Skin epidermis (tissue), 12 donors: ENCODE results near the gene PDXP.
A peak's percentile ranks its signal among the peaks of the same experiment; 100 is the strongest.
"Not testable (repeated sequence)": the region's sequence is repeated elsewhere in the genome, so short reads cannot be mapped to it uniquely, and the experiment has no call there.

Source experiments
- H3K27ac ChIP-seq, 21 experiments: fragments of 200-600 bp; sonication (generic) in 11 of 21; one replicate each; pipeline ENCODE4 v1.5.0; 2020; ENCODE audit warnings: mild to moderate bottlenecking in 3 of 21, inconsistent platforms in 2 of 21, moderate library complexity in 2 of 21
- H3K4me3 ChIP-seq, 7 experiments: fragments of 200-600 bp; sonication (generic) in 2 of 7; one replicate each; pipeline ENCODE4 v1.5.0; 2020; ENCODE audit warnings: inconsistent platforms in 2 of 7, mild to moderate bottlenecking in 2 of 7, moderate library complexity in 1 of 7

The PDXP gene

DNA sequence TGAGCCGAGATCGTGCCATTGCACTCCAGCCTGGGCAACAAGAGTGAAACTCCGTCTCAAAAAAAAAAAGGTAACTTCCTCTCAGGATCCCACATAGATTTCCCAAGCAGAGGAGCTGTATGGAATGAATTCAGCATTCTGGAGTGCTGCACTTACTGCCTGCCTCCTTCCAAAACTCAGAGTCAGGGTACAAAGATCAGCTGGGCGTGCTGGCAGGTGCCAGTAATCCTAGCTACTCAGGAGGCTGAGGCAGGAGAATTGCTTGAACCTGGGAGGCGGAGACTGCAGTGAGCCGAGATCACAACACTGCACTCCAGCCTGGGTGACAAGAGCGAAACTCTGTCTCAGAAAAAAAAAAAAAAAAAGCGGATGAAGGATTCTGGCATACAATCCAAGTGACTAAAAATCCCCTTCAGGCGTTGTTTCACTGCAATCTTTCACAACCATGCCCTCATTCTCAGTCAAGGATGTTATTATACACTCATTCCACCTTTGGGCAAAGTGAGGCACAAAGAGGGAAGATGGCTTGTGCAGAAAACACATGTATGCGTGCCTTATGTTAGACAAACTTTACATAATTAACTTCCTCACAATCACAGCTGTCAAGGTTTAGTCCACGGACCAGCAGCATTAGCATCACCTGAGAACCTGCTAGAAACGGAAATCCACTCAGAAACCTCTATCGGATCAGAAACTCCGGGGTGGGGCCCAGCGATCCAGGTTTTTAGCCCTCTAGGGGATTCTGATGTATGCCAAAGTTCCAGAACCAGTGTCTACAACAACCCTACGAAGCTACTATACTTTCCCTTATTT lies 26.5 kb downstream of the PDXP start:
- Histone ChIP-seq H3K4me3 (no peak overlapping the region), H3K27ac (peak overlapping the region in 7 of 21 experiments; percentile 44 to 97 (median 90))

DNA sequence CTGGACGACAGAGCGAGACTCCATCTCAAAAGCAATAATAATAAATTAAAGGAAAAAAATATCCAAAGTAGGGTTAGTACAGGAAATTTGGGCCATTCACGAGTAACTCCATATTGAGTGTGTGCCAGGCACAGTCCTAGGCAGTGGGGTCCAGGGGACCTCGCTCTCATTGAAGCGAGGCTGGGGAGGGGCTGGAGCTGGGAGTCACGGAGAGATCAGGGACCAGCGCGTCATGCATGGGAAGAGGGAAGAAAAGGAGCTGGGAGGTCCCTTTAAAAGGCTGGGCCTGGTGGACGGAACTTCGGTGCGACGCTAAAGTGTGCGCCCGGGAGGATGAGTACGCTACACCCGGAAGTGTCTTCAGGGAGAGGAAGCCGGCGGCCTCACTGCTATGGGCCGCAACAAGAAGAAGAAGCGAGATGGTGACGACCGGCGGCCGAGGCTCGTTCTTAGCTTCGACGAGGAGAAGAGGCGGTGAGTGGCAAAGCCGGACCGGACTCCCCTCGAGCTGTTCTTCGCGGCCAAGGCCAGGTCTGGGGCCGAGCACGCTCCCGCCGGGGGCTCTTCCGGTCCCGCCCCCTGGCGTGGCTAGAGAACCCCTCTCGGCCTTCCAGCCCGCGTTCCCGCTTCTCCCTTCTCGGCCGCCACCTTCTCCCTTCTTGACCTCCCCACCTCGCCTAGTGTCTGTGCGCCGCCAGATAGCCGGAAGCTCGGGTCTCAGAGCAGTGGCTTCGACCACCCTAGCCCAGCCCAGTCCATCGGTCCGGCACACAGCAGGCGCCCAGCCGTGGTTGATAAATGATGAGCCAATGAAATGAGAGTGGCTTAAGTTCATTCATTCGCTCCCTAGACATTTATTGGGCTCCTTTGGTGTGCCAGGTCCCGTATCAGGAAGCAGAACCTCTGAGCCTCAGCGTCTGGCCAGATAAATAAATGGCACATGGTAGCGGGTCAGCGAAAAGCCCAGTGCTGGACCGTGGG lies 27.8 kb downstream of the PDXP start, which contains the start of gene NOL12:
TSS of gene NOL12 (plus strand) at position 342 of the 981 bp plus-strand sequence. CDS start at position 392, 50 bp downstream.
- peak within 1 kb of the TSS; percentile 66 to 98 (median 93) for H3K27ac ChIP-seq
- H3K4me3 ChIP-seq: peak within 1 kb of the TSS; percentile 56 to 93 (median 84)

DNA sequence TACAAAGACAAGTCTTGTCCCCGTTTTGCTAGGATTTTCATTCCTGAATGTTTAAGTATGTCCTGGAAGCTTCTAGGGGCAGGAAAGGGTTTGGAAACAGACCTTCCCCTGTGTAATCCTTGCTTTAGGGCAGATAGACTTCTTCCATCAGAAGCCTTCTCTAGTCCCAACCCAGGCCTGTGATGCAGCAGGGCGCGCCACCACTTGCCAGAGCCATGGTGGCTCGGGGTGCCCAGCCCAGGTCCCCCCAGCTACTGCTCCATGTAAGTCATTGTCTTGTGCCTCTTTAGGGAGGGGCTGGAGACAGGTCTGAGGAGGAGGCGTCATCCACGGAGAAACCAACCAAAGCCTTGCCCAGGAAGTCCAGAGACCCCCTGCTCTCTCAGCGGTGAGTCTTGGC lies 31.9 kb downstream of the PDXP start:
- Histone ChIP-seq H3K4me3 (no peak overlapping the region), H3K27ac (peak overlapping the region in 14 of 21 experiments; percentile 24 to 75 (median 62))

DNA sequence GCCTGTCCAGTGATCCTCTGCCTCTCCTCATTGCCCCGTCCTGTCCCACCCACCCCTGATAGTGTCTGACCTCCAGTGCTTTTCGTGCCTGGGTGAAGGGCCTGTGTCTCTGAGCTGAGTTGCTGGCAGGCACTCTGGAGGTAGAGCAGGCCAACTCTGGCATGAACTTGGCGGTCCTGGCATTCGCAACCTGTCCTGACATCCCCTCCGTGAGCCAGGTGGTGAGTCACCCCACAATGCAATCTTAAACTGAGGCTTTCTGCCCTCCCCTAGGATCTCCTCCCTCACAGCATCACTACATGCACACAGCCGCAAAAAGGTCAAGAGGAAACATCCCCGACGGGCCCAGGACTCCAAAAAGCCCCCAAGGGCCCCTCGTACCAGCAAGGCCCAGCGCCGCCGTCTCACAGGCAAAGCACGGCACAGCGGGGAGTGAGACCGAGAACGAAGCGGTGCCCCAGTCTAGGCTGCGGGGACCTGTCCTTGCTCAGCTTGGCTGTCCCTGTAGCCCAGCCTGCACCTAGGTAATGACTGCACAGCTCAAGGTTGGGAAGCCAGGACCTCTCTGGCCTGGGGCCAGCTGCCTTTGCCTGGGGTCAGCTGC lies 32.5 kb downstream of the PDXP start:
- Histone ChIP-seq H3K4me3 (no peak overlapping the region), H3K27ac (peak overlapping the region in 14 of 21 experiments; percentile 24 to 75 (median 62))

DNA sequence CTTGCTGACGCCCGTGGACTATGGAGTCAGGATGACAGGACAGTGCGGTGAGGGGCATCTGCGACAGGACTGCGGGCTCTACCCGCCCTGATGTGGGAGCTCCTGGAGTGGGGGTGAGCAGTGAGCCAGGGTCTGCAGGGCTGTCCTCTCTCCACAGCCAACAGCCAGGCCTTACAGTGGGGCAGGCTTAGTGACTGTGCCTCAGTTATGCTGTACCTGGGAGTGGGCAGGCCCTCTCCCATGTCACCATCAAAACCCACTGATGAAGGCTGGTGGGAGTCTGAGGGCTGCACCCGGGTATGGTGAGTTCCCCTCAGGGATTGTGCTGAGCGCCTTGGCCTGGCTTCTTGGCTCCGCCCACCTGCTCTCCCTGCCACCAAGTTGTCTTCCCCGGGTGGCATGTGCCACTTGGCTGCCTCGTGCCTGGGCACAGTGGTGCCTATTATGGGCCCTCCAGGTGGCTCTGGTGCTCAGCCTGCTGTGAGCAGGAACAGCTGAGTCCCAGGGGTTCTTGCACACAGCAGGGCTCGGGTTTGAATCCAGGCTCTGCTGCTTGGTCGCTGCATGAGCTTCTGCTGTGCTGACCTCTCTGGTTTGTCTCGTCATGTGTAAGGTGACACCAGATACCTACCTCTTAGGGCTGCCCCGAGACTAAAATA lies 34.2 kb downstream of the PDXP start:
- no peak overlapping the region for H3K4me3 ChIP-seq
- no peak overlapping the region for H3K27ac ChIP-seq

DNA sequence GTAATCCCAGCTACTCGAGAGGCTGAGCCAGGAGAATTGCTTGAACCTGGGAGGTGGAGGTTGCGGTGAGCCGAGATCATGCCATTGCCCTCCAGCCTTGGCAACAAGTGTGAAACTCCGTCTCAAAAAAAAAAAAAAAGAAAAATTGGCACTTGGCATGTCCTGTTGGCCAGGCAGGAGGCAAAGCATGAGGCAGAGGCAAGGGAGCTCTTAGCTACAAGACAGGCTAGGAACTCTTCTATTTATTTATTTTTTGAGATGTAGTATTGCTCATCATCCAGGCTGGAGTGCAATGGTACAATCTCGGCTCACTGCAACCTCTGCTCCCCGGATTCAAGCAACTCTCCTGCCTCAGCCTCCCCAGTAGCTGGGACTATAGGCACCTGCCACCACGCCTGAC lies 35.6 kb downstream of the PDXP start:
- not testable (repeated sequence) for H3K27ac ChIP-seq, H3K4me3 ChIP-seq

DNA sequence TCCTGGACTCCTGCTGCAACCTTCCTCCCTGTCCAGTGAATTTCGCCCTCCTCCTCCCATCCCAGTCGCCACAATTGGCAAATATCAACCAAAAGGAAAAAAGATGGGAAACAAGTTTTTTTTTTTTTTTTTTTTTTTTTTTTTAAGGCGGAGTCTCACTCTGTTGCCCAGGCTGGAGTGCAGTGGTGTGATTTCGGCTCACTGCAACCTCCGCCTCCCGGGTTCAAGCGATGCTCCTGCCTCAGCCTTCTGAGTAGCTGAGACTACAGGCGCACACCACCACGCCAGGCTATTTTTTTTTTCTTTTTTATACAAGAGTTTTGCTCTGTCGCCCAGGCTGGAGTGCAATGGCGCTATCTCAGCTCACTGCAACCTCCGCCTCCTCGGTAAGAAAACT lies 37.7 kb downstream of the PDXP start:
- not testable (repeated sequence) for H3K4me3 ChIP-seq
- peak overlapping the region in 1 of 21 experiments; percentile 18 for H3K27ac ChIP-seq

DNA sequence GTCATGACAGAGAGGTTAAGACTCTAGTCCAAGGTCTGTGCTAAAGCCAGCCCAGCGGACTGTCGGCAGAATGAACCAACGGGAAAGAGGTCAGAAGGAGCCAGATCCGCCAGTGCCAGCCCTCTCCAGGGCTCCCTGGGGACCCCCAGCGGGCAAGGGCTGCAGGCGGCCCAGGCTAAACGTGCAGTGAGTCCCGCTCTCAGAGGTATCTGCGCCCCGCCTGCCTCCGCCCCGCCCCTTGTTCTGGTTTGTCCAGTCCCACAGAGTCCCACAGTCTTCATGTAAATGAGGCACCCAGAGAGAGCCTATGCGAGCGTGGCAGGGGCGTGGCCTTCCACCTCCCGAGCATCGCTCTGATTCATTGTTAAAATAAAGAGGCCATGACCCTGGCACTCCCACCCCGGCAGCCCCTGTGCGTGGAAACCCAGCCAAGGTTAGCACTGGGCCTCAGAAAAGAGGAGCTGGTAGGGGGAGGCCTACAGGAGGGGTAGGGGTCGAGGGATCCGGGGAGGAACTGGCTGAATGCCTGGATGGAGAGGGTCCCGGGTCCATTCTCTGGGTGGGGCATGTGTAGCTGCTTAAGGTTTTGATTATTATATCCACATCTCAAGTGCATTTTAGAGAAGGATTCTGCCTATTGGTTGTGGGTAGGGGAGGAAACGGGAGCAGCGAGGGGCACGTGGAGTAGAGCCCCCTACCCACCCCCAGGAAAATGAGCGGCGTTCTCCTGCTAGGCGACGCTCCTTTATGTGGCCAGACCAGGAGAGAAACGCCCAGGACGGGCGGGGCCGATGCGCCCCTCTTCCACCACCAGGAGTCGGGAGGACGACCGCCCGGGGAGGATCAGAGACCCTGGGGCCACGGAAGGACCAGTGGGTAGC lies 38.4 kb downstream of the PDXP start, which contains the start of gene TRIOBP:
TSS of gene TRIOBP (plus strand) at position 392 of the 881 bp plus-strand sequence. CDS start 4,318 bp downstream, outside the sequence.
- Histone ChIP-seq H3K4me3 (peak within 1 kb of the TSS in 1 of 7 experiments; percentile 4), H3K27ac (peak within 1 kb of the TSS in 3 of 21 experiments; percentile 1 to 32 (median 18))

DNA sequence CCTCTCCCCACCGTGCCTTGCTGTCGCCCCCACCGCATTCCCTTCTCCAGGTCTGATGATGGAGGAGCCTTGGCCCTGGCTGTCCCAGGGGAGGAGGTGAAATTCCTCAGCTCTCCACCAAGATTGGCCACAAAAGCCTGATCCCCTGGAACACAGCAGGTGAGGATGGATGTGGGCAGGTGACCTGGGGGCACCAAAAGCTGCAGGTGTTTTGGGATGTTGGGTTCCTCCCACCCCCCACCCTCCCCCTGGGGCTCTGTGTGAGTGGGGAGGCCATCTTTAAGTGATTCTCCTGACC lies 39.0 kb downstream of the PDXP start:
- Histone ChIP-seq H3K4me3 (no peak overlapping the region), H3K27ac (peak overlapping the region in 1 of 21 experiments; percentile 9)

DNA sequence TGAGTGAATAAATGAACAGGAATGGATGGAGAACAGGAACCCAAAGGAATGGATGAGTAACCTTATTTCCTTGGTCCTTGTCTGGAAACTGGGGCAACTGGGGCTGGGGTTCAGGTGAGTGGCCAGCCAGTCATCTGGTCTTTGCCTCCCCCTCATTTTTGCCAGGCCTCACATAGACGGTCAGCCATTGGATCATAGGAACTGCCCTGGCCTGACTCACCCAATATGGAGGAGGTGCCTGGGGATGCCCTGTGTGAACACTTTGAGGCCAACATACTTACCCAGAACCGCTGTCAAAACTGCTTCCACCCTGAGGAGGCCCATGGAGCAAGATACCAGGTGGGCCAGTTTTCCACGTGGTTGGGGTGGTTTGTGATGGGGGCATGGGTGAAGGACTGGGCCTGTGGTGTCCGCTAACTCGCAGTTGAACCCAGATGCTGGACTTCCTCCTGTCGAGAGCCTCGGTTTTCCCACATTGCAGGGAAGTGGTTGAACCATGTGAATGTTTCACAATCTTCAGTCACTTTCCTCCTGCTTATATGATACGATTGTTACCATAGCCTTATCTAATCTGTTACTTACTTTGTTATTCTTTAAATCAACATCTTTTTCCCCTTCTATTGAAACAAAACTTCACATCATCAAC lies 42.7 kb downstream of the PDXP start:
- no peak overlapping the region for H3K4me3 ChIP-seq
- no peak overlapping the region for H3K27ac ChIP-seq

DNA sequence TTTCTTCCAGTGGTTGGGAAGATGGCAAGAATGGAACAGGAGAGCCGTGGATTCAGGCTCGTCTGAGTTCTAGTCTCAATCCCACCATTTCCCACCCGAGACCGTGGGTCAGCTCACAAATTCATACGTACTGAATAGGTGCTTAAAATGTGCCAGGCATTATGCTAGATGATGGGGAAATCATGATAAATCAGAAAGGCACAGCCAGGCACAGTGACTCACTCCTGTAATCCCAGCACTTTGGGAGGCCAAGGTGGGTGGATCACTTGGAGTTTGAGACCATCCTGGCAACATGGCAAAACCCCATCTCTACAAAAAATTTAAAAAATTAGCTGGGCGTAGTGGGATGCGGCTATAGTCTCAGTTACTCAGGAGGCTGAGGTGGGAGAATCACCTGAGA lies 45.4 kb downstream of the PDXP start:
- no peak overlapping the region for H3K4me3 ChIP-seq
- H3K27ac ChIP-seq: no peak overlapping the region

DNA sequence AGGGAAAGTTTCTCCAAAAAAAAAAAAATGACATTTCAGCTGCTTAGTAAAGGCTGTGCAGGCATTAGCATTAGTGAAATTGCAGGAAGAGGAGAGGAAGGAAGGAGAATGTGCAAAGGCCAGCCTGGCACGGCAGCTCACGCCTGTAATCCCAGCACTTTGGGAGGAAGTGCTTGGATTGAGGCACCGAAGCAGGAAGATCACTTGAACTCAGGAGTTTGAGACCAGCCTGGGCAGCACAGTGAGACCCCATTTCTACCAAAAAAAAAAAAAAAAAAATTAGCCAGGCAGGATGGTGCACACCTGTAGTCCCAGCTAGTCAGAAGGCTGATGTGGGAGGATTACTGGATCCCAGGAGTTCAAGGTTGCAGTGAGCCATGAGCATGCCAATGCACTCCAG lies 46.1 kb downstream of the PDXP start:
- no peak overlapping the region for H3K4me3 ChIP-seq

DNA sequence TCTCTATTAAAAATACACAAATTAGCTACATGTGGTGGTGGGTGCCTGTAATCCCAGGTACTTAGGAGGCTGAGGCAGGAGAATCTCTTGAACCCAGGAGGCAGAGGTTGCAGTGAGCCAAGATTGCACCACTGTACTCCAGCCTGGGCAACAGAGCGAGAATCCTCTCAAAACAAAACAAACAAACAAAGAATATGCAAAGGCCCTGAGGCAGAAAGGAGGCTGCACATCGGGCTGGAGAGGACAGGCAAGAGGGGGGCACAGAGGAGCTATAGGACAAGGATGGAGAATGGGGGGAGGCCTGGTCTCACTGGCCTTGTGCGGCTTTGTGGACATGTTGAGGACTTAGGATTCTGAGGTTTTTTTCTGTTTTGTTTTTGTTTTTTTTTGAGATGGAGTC lies 46.7 kb downstream of the PDXP start:
- Histone ChIP-seq H3K4me3 (no peak overlapping the region), H3K27ac (no peak overlapping the region)

More for the DNA sequence above, 46.1 kb downstream of the PDXP start:
- H3K27ac ChIP-seq: no peak overlapping the region

DNA sequence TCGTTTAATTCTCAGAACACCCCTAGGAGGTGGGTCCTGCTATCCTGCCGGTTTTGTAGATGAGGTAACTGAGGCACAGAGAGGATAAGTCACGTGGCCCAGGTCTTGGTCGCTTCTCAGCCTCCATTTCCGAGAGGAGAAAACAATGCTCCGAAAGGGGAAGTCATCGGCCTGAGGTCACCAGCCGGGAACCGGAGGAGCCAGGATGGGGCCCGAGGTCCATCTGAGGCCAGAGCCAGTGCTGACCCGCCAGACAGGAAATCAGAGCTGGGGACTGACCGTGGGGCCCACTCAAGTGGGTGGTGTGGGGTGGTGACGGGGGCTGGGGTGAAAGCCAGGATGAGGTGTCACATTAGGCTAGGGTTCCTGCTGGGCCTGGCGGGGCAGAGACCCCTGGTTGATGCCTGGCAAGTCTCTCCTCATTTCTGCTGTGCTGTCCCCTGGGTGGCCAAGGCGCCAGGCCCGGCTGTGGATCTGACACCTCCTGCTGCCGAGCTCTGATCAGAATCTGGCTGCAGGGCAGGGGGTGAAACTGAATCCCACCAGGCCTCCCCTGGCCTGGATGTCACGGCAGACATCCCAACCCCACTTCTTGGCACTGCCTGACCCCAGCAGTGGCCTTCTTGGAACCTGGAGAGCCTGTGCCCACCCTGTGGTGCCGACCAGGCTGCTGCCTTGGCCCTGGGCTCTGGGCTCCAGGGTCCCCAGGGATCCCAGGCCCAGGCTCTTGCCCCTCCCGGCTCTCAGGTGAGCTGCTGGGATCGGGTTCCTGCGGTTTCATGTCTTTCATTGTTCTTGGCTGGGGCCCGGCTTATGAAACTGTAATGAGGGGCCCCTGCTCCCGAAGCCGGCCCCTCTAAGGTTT lies 50.3 kb downstream of the PDXP start:
- H3K4me3 ChIP-seq: no peak overlapping the region
- H3K27ac ChIP-seq: no peak overlapping the region

DNA sequence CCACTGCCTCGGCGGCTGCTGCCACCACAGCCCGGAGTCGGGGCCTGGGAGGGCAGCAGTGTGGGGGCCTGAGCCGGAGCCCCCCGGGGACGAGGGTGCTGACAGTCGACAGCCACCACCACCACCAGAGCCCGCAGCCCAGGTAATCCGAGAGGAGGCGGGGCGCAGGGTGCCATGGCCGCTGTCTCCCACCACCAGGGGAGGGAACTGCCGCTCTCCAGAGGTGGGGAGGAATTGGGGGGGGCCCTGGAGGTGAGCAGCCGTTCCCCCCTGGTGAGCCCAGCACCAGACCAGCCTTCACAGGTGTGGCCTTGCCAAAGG lies 50.9 kb downstream of the PDXP start:
- H3K27ac ChIP-seq: no peak overlapping the region
- no peak overlapping the region for H3K4me3 ChIP-seq

DNA sequence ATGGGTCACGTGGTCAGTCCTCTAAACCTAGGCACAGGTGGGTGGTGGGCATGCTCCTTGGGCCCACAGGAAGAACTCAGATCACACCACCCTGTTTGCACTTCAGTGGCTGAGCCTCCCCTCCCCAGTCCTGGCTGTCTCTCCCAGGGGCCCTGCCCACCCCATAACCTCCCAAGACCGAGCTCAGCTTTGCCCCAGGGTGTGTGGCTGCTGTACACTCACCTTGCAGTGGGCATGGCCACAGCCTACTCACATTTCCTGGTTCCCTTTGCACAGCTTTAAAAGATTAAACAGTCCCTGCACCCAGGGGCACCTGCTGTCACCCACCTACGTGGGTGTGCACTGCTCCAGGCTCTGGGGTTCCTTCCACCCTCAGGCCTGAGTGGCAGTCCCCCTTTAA lies 52.2 kb downstream of the PDXP start:
- H3K4me3 ChIP-seq: no peak overlapping the region

DNA sequence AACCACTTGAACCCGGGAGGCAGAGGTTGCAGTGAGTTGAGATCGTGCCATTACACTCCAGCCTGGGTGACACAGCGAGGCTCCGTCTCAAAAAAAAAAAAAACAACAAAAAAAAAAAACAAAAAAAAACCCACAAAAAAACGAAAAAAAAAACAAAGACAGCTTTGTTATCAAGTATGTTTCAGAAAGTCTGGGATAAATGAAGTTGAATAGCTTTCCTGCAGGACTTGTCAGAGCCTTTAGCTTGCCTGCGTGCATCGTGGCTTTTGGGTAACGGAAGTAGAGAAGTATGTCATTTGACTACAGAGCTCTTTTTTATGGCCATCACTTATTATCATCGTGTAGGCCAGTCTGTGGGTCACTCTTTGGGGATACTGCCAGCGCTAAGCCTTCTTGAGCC lies 53.0 kb downstream of the PDXP start:
- Histone ChIP-seq H3K27ac (no peak overlapping the region), H3K4me3 (no peak overlapping the region)

More for the DNA sequence above, 52.2 kb downstream of the PDXP start:
- H3K27ac ChIP-seq: no peak overlapping the region
